ENCODE measurements around the gene SYT1.

- TF ChIP-seq ZFP30 (CRISPR knock-in tag; IDR thresholded peaks at IDR 0.05) (no peak), ARNTL (CRISPR knock-in tag; IDR thresholded peaks at IDR 0.05; ENCODE audit: borderline replicate concordance, low read depth) (no peak), ISL1 (CRISPR knock-in tag; IDR thresholded peaks at IDR 0.05) (no peak), PATZ1 (CRISPR knock-in tag; IDR thresholded peaks at IDR 0.05; ENCODE audit: borderline replicate concordance) (no peak), CREB5 (CRISPR knock-in tag; IDR thresholded peaks at IDR 0.05; ENCODE audit: low read depth) (no peak), BACH2 (CRISPR knock-in tag; IDR thresholded peaks at IDR 0.05; ENCODE audit: borderline replicate concordance) (no peak), TSHZ2 (CRISPR knock-in tag; IDR thresholded peaks at IDR 0.05) (no peak)
Observed at GRCh38 chr12:79482323-79482722, 617.7 kb downstream of the SYT1 start.

Data from SK-N-SH treated with all-trans-retinoic acid at 6 μM for 48 hours (cell line).